Endothelial cell (in vitro differentiated cells): ENCODE results near the gene STIL. TPM values are rescaled to one million over a fixed set of nuclear protein-coding genes. Genes with fewer than 3 reads are reported as not detected.

ENCODE experiments used
- DNase-seq: peaks from one replicate; pipeline ENCODE4 v3.0.0; 2021; ENCODE audit warnings: low spot score
- H3K27ac Mint-ChIP-seq: one replicate; pipeline ENCODE4 v1.8.0; 2021; ENCODE audit warnings: mixed read lengths, inconsistent platforms; ENCODE audit not compliant: unreplicated experiment
- H3K27me3 Mint-ChIP-seq: one replicate; pipeline ENCODE4 v1.8.0; 2021; ENCODE audit warnings: mild to moderate bottlenecking, moderate library complexity, mixed read lengths, inconsistent platforms; ENCODE audit not compliant: unreplicated experiment
- H3K36me3 Mint-ChIP-seq: one replicate; pipeline ENCODE4 v1.8.0; 2021; ENCODE audit warnings: mild to moderate bottlenecking, low read depth, mixed read lengths, inconsistent platforms; ENCODE audit not compliant: unreplicated experiment
- H3K4me1 Mint-ChIP-seq: one replicate; pipeline ENCODE4 v1.8.0; 2021; ENCODE audit warnings: mild to moderate bottlenecking, mixed read lengths, inconsistent platforms; ENCODE audit not compliant: unreplicated experiment
- H3K4me3 Mint-ChIP-seq: one replicate; pipeline ENCODE4 v1.8.0; 2021; ENCODE audit warnings: mild to moderate bottlenecking, mixed read lengths, inconsistent platforms; ENCODE audit not compliant: unreplicated experiment
- H3K9me3 Mint-ChIP-seq: one replicate; pipeline ENCODE4 v1.8.0; 2021; ENCODE audit warnings: mixed read lengths, inconsistent platforms; ENCODE audit not compliant: unreplicated experiment
- total RNA-seq: library from RNA; stranded (reverse); fragmentation: NEBNext Ultra II Directional; extraction: Animal tissue kit (Norgen Biotek cat#: 25700); gene quantifications from one replicate; pipeline ENCODE4 v1.2.1, GENCODE V29; 2021; ENCODE audit not compliant: unreplicated experiment
- TF ChIP-seq, protein P1 (sequence below): fragments of 200-600 bp; sonication (generic); IDR thresholded peaks from one replicate; pipeline ENCODE4 v1.5.0; 2021; ENCODE audit warnings: antibody characterized with exemption; ENCODE audit not compliant: unreplicated experiment

The STIL gene
- total RNA-seq, 1 donor from 2014 or later, result 12.1 TPM

DNA sequence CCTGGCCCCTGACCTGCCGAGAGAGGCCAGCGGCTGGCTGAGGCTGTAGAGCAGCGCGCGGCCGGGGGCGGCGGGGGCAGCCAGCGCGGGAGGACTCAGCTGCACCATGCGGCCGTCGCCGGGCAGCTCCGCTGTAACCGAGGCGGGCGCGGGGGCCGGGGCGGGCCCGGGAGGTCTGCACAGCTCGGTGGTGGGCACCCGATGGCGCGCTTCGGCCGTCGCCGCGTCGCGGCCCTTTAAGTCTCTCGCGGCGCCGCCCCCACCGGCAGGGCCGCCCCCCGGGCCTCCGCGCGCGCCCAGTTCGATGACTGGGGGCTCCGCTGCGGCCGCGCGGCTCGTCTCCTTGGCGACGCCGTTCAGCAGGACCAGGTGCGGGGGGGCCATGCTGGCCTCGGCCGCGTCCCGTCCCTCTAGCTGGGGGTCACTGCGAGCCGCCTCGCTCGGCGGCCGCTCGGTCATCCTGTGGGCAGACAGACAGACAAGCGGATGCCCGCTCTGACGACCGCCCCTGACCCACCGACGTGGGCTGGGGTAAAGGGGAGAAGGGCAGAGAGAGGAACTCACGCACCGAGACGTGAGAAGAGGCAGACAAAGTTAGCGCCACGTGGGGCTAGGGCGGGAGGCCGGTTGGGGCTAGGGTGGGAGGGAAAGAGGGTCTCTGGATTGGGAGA lies 88.4 kb downstream of the STIL start:
- peak; percentile 57 for DNase-seq
- peaks cover 40% of the 10 kb centered on the region for H3K27me3 Mint-ChIP-seq
- peak overlapping the region; percentile 100 for H3K27ac Mint-ChIP-seq
- TF ChIP-seq, protein P1, sequence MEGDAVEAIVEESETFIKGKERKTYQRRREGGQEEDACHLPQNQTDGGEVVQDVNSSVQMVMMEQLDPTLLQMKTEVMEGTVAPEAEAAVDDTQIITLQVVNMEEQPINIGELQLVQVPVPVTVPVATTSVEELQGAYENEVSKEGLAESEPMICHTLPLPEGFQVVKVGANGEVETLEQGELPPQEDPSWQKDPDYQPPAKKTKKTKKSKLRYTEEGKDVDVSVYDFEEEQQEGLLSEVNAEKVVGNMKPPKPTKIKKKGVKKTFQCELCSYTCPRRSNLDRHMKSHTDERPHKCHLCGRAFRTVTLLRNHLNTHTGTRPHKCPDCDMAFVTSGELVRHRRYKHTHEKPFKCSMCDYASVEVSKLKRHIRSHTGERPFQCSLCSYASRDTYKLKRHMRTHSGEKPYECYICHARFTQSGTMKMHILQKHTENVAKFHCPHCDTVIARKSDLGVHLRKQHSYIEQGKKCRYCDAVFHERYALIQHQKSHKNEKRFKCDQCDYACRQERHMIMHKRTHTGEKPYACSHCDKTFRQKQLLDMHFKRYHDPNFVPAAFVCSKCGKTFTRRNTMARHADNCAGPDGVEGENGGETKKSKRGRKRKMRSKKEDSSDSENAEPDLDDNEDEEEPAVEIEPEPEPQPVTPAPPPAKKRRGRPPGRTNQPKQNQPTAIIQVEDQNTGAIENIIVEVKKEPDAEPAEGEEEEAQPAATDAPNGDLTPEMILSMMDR, result no peak
- peaks cover 49% of the 10 kb centered on the region for H3K4me1 Mint-ChIP-seq
- H3K9me3 Mint-ChIP-seq, result no peaks in the 10 kb centered on the region
- H3K4me3 Mint-ChIP-seq, result peak overlapping the region; percentile 100
- peaks cover 42% of the 10 kb centered on the region for H3K36me3 Mint-ChIP-seq

DNA sequence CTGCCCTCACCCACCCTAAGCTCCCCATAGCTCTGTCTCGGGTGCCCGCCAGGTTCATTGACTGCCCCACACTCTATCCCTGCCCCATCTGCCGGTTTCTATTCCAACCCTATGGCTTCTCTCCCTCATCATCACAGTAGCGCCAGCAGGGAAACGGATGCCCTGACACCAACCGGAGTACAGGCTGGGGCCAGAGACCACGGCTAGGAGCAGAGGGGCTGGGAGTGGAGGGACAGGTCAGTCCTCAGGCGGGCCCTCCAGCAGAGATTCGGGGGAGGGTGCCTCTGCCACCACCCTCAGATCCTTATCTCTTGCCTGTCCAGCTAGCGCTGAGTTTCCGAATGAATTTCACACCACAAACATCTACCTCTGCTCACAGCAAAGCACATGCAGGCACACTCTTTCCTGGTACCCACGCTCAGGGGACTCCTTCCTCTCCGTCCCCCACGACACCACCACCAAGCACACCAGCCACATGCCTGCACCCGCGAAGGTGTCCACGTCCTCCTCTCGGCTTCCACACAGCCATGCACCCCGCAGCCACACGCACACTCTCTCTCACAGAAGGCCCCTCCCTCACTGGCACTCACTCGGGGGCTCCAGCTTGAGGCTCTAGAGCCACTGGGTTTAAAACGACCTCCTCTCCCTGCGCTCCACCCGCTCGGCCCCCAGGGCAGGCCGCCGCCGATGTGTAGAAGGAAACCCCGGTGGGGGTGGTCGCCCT lies 89.1 kb downstream of the STIL start:
- Mint-ChIP-seq H3K27me3 (peaks cover 34% of the 10 kb centered on the region), H3K27ac (no peak overlapping the region), H3K4me3 (no peak overlapping the region), H3K9me3 (no peaks in the 10 kb centered on the region), H3K4me1 (peaks cover 51% of the 10 kb centered on the region), H3K36me3 (peaks cover 34% of the 10 kb centered on the region)
- DNase-seq, result peak; percentile 26
- TF ChIP-seq, protein P1, result no peak

DNA sequence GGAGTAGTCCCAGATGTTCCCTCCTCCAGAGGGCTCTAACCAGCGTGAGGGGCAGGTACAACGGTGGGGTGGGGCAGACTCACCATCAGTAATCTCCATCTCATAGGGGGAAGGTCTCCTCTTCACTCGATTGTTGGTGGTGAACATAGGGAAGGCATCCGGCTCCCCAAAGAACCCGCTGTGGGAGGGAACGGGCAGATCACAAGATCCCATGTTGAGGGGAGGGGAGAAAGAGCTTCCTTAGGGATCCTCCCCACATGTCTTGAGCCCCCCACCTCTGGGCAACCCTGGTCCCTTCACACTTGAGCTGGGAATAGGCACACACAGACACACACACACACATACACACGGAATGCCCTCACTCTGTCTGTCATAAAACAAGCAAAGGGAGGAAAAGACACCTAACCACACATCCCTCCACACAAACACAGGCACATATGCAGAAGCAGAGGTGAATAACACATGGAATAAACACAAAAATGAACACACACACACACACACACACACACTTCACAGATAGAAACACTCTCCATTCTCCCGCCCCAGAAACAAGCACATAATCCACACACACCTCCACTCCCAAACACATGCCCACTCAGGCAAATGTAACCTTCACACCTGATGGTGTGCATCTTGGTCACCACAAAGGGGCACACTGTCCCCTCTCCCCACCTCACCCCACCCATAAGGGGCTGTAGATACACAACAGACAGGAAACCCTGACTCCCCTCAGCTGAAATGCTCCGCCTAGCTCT lies 89.8 kb downstream of the STIL start:
- no peak overlapping the region for H3K27ac Mint-ChIP-seq
- H3K9me3 Mint-ChIP-seq, result no peaks in the 10 kb centered on the region

DNA sequence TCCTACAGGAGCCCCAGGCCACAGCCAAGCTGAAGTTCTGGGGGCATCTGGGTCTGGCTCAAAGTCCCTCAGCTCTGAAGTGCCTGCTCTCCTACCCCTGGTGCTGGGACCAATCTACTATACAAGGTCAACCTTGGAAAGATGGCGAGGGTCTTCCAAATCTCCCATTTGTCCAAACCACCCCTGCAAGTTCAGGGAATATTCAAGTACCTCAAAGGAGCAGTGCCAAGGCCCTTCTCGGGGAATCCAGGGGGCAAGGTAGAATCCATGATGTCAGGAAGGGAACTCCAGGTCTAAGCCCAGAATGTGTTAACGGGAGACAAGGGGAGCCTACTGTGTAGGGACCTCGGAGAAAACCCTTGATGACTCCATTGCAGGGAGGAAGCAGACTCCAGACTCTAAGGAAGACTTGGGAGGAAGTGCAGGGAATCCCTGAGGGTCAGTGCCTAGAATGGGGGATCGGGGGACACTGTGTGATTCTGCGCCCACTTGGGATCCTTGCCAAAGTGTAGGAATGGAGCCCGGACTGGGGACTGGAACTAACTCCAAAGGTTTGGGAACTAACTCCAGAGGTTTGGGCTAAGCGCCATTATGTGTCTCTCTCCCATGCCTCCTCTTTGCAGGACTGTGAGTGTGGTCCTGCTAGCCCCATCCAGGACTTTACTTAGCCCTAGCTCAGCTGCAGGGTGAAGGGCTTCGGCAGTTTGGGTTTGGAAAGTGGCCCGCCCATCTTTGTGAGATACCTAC lies 90.6 kb downstream of the STIL start:
- H3K27me3 Mint-ChIP-seq, result peaks cover 30% of the 10 kb centered on the region
- TF ChIP-seq, protein P1, result no peak
- no peak for DNase-seq
- peaks cover 35% of the 10 kb centered on the region for H3K36me3 Mint-ChIP-seq
- H3K4me1 Mint-ChIP-seq, result peaks cover 54% of the 10 kb centered on the region
- H3K27ac Mint-ChIP-seq, result no peak overlapping the region
- H3K4me3 Mint-ChIP-seq, result no peak overlapping the region
- H3K9me3 Mint-ChIP-seq, result no peaks in the 10 kb centered on the region

More for the DNA sequence above, 89.8 kb downstream of the STIL start:
- no peak for DNase-seq
- TF ChIP-seq, protein P1, result no peak
- H3K36me3 Mint-ChIP-seq, result peaks cover 32% of the 10 kb centered on the region
- peaks cover 31% of the 10 kb centered on the region for H3K27me3 Mint-ChIP-seq
- H3K4me1 Mint-ChIP-seq, result peaks cover 49% of the 10 kb centered on the region
- no peak overlapping the region for H3K4me3 Mint-ChIP-seq
